ENCODE measurements around the gene GGA3.
A peak's percentile ranks its signal among the peaks of the same experiment; 100 is the strongest.
"Not testable (repeated sequence)": the region's sequence is repeated elsewhere in the genome, so short reads cannot be mapped to it uniquely, and the experiment has no call there.

Gene GGA3, protein sequence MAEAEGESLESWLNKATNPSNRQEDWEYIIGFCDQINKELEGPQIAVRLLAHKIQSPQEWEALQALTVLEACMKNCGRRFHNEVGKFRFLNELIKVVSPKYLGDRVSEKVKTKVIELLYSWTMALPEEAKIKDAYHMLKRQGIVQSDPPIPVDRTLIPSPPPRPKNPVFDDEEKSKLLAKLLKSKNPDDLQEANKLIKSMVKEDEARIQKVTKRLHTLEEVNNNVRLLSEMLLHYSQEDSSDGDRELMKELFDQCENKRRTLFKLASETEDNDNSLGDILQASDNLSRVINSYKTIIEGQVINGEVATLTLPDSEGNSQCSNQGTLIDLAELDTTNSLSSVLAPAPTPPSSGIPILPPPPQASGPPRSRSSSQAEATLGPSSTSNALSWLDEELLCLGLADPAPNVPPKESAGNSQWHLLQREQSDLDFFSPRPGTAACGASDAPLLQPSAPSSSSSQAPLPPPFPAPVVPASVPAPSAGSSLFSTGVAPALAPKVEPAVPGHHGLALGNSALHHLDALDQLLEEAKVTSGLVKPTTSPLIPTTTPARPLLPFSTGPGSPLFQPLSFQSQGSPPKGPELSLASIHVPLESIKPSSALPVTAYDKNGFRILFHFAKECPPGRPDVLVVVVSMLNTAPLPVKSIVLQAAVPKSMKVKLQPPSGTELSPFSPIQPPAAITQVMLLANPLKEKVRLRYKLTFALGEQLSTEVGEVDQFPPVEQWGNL

DNA sequence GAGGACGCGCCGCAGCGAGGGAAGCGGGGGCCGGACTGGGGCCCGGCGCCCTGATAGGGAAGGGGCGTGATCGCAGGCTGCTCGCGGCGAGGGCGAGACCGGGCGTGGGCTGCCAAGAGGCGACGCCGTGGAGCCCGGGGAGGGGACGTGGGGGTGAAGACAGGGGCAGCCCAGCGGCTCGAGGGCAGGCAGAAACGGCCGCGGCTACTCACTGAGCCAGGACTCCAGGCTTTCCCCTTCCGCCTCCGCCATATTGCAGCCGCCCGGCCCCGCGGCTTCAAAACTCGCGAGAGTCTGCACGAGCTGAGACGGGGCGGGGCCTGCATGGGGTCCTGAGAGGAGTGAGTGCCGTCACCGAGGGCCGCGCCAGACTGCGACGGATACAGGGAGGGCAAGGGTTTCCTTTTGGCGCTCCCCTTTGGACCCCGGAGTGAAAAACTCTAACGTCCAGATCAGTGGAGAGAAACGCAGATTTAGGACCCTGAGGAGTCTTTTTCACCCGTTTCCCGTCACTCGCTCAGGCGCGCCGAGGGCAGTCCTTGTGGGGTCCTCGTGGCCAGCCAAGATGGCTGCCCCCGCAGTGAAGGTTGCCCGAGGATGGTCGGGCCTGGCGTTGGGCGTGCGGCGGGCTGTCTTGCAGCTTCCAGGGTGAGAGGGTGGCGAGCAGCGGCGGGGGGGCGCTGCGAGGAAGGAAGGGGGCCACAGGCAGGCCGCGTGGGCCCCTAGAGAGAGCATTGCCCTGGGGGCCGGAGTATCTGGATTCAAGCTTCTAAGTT is at the start of gene GGA3, which contains the start of gene MRPS7:
TSS of gene GGA3 (minus strand) at position 271 of the 776 bp plus-strand sequence. CDS start at position 252, 19 bp downstream.
TSS of gene MRPS7 (plus strand) at position 544 of the 776 bp plus-strand sequence. CDS start at position 566, 22 bp downstream.
- DNase-seq: peak; percentile 96

DNA sequence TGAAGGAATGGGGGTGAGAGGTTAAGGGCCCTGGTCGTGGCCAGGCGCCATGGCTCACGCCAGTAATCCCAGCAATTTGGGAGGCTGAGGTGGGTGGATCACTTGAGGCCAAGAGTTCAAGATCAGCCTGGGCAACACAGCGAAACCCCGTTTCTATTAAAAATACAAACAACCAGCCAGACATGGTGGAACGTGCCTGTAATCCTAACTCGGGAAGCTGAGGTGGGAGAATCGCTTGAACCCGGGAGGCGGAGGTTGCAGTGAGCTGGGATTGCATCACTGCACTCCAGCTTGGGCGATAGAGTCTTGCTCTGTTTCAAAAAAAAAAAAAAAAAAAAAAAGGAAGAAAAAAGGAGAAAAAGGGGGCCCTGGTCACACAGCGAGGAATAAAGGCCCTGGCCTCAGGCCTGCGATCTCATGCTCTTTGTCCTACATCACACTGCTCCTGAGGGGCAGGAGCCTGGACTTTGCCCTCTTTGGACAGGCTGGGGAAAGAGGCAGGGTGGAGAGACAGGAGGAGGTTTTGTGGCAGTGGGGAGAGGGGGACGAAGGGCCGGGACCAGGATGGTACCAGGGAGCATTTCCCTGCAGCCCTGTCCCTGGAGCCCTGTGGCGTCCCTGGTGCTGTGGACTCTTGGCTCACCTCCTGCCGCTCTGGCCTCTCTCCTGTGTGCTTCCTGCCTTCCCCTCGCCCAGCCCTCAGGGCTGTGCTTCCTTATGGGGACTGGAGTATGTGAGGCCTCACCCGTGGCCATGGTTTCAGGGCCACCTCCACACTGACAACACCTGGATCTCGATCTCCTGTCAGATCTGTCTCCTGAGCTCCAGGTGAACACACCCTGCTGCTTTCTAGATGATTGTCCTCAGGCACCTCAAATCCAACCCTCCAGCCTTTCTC is 47.6 kb upstream of the GGA3 start:
- no peak for DNase-seq

DNA sequence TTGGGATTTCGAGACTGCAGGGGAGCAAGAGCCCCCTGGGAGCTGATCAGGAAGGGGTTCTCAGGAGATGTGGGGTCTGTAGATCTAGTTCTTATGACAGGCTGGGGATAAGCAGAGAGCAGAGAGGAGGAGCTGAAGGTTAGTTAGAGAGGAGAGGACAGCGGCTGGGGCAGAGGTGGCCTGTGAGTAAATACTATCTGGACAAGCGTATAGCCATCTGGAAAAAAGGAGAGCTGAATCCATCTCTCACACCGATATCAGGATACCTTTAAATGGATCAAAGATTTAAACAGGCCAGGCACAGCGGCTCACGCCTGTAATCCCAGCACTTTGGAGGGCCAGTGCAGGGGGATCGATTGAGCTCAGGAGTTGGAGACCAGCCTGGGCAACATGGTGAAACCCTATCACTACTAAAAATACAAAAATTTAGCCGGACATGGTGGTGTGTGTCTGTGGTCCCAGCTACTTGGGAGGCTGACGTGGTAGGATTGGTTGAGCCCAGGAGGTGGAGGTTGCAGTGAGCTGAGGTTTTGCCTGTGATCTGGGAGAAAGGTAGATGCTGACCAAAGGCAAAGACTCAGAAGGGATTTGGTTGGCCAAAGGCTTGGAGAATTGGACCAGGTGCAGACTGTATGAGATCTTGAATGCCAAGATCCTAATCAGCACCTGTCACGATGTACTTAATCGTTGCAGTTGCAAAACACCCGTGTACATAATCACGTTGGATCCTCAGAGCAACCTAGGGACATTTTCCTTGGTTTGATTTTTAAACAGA is 46.7 kb upstream of the GGA3 start:
- DNase-seq: no peak

DNA sequence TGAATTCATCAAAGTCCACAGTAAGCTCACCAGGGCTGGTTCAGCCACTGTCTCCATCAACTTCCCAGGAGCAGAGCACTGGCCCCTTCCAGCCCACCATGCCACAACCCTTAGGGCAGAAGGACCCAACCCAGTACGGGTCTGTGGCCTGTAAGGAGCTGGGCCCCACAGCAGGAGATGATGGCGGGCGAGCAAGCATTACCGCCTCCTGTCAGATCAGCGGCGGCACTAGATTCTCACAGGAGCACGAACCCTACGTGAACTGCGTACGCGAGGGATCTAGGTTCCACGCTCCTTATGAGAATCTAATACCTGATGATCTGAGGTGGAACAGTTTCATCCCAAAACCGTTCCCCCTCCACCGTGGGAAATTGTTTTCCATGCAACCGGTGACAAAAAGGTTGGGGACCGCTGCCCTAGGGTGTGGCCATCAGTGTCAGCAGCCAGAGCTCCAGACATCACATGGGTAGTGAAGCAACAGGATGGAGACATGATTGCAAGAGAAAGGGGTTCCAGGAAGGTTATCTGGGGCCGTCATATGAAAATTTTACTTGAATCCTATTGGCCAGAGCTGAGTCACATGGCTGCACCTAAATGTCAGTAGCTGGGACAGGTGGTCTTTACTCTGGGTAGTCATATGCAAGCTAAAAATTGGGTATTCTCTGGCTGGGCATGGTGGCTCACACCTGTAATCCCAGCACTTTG is 40.2 kb upstream of the GGA3 start:
- no peak for DNase-seq

DNA sequence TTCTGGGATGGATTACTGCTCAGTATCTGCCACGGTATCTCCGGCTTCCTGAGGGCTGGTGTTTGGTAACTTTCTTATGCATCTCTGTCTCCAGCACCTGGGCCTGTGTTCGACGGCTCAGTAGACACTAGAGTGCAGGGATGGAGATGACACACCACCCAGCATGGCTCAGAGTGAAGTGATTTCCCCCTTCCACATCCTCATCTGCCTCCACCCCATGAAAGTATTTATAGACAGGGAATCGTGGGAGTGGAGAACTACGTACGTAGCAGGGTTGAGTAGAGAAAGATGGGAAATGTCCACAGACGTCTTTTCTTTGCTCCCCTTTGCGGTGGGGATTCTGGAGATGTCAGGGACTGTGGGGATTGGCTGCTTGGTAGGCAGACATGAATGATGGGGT is 39.6 kb upstream of the GGA3 start:
- no peak for DNase-seq

DNA sequence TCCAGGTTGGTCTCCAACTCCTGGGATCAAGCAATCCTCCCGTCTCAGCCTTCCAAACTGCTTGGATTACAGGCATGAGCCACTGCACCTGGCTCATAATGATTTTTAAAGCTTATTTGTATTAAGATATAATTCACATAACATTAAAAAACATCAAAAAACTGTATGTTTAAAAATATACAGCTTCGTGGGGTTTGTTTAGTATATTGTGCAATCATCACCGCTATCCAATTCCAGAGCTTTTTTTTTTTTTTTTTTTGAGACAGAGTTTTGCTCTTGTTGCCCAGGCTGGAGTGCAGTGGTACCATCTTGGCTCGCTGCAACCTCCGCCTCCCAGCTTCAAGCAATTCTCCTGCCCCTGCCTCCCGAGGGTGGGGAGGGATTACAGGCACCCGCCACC is 38.9 kb upstream of the GGA3 start:
- DNase-seq: no peak

DNA sequence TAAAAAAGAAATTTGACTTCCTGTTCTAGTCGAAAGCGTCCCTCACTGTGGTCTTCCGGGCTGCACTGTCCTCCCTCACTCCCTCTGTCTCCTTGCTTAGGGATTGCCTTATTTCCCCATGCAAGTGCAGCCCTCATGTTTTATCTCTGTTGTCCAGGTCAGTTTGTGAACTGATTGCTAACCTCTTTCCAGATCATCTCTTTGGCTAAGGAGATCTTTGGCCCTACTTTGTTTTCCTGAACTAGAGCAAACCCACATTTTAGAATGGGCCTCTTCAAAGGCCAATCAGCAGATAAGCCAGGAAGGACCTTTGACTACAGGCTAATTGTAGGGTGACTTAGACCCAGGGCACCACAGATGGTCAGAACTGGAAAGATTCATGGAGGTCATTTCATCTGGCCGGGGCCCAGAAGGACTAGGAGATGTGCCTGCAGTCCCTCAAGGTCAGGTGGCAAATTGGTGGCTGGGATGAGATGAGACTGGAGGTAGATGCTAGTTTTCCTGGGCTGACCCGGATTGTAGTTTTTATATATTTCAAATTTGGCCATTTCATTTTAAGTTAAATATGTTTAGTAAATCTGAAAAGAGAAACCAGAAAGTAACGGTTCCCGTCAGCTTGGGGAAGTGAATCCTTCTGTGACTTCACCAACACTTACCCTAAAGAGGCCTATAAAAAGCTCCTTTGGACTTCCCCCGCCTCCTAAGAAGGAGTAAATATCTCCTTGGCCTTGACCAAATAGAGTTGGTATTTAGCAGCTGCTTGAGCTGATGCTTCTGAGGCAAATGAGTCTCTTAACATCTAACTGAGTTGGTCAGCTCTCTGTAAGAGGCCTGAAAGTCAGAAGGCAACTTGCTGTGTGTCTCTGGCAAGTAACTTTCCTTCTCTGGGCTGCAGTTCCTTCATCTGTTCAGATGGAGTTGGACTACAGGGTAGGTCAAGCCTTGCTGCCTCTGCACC is 34.1 kb upstream of the GGA3 start:
- DNase-seq: peak; percentile 43

DNA sequence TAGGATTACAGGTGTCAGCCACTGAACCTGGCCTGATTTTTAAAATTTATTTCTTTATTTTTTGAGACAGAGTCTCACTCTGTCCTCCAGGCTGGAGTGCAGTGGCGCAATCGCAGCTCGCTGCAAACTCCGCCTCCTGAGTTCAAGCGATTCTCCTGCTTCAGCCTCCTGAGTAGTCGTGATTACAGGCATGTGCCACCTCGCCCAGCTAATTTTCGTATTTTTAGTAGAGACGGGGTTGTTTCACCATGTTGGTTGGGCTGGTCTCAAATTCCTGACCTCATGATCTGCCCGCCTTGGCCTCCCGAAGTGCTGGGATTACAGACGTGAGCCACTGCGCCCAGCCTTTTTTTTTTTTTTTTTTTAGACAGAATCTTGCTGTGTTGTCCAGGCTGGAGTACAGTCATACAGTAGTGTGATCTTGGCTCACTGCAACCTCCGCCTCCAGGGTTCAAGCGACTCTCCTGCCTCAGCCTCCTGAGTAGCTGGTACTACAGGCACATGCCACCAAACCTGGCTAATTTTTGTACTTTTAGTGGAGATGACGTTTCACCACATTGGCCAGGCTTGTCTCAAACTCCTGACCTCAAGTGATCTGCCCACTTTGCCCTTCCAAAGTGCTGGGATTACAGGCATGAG is 31.5 kb upstream of the GGA3 start:
- not testable (repeated sequence) for DNase-seq

DNA sequence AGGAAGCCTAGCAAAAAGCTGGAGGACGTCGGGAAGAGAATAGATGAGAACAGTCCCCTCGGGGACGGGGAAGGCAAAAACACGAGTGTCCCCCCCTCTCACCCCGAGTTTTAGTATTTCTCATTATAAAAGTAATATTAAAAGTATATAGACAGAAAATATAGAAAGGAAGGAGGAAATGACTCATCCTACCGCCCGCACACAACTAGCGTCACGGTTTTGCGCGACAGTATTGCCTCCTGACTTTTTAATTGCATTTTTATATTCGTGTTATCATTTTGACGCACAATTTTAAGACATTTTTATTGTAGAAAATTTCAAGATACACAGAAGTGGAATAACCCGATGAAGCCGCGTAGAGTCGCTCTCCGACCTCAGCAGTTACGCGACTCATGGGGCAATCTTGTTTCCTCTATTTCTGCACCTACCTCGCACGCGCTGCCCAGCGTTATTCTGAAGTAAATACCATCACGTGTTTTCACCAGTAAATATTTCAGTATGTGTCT is 28.5 kb upstream of the GGA3 start:
- peak; percentile 75 for DNase-seq

DNA sequence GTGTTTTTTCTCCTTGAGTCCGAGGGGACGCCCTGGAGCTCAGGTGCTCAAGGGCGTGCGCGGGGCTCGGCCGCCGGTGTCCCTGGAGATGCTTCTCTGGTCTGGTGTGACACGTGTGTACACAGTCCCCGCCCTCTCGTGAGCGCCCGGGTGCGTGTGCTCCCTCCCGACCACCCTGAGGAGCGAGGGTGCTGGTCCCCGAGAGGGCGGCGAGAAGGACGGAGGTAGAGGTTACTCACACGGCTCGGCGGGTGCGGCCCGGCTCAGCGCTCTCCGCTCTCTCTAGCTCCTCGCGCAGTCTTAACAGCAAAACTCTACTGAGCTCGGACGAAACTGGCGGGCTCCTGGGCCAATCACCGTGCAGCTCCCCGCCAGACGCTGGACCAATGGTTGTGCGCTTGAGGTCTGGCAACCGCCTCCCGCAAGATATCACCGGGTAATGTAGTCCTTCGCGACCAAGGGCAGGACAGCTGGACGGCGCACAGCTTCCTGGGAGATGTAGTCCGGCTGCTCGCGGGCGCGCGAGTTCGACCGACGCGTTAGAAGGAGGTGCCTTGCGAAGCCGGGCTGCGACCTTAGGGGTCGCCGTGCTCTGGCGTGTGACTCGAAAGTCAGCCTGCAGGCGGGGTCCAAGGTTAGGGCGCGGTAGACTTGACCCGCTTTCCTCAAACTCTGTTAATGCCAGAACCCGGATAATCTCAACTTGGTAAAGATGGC is 27.9 kb upstream of the GGA3 start, which contains the start of gene SLC25A19:
TSS of gene SLC25A19 (minus strand) at position 319 of the 717 bp plus-strand sequence. CDS start 2,669 bp downstream, outside the sequence.
- DNase-seq: peak; percentile 97

DNA sequence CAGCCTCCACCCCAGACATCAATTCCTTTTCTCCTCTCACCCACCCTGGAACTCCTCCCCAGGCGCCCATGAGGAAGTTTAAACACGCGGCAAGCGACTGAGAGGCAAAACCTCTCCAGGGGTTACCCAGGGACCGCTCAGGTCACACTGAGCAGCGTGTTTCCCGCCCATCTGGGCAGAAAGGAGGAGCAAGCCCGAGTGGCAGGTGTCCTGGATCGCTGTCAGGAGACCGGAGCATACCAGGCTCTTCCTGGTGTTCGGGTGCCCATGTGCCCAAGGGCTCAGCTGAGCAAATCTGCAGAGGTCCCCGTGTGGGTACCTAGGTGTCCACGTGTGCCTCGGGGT is 27.3 kb upstream of the GGA3 start:
- peak; percentile 56 for DNase-seq

DNA sequence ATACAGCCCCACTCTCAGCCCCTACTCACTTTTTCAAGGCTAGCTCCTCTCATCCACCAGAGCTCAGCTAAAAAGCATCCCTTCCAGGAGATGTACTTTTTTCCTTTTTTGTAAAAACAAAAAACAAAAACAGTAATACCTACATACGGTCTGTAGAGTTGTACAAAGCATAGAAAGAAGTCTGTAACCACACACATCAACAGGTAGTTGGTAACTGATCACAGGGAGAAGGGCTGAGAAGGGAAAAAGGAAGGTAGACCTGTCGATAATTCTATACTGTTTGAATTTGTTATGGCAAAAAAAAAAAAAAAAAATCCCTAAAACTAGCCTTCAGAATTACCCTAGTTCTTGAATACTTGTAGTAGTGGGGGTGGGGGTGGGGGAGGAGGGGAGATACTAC is 27.0 kb upstream of the GGA3 start:
- no peak for DNase-seq

DNA sequence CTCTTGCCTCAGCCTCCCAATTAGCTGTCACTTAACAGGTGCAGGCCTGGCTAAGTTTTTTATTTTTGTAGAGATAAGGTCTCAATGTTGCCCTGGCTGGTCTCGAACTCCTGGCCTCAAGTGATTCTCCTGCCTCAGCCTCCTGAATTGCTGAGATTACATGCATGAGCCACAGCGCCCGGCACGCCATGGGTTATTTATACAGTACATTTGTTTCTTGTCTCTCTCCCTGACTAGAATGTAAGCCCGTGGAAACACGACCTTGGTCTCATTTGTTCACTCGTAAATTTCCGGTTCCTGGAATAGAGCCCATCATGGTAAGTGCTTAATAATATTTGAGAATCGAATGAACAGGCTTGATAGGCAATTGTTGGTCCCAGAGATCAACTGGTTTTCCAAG is 25.8 kb upstream of the GGA3 start:
- no peak for DNase-seq

DNA sequence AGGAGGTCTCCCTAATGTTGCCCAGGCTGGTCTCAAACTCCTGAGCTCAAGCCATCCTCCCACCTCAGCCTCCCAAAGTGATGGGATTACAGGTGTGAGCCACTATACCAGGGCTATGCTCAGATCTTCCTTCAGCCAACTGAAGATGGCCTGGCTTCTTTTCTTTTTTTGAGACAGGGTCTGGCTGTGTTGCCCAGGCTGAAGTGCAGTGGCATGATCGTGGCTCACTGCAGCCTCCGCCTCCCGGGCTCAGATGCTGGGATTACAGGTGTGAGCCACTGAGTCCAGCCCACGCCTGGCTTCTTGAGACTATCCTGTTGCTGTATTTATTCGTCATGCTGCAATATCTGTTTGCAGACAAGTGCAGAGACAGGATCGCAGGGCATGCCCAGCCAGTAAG is 23.7 kb upstream of the GGA3 start:
- no peak for DNase-seq

DNA sequence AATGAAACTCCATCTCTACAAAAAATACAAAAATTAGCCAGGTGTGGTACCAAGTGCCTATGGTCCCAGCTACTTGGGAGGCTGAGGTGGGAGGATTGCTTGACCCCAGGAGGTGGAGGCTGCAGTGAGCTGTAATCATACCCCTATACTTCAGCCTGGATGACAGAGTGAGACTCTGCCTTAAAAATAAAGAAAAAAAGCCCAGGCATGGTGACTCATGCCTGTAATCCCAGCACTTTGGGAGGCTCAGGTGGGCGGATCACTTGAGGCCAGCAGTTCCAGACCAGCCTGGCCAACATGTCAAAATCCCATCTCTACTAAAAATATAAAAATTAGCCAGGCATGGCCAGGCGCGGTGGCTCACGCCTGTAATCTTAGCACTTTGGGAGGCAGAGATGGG is 18.8 kb upstream of the GGA3 start:
- DNase-seq: not testable (repeated sequence)

DNA sequence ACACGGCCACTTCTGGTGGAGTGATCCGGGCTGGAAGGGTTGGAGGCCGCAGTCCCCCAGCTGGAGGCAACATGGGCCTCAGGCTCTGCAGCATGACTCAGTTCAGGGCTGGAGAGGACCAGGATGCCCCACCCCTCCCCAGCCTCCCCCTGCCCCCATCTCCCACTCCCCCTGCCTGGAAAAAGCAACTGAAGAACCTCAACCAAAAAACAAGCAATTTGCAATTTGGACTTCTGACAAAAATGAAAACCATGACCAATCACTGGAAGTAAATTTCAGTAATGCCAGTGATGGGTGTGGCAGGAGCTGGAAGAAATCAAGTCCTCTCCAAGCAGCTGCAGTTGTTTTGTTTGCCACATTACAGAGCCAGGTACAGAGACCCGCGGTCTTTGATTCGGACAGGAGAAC is 16.3 kb upstream of the GGA3 start:
- no peak for DNase-seq

DNA sequence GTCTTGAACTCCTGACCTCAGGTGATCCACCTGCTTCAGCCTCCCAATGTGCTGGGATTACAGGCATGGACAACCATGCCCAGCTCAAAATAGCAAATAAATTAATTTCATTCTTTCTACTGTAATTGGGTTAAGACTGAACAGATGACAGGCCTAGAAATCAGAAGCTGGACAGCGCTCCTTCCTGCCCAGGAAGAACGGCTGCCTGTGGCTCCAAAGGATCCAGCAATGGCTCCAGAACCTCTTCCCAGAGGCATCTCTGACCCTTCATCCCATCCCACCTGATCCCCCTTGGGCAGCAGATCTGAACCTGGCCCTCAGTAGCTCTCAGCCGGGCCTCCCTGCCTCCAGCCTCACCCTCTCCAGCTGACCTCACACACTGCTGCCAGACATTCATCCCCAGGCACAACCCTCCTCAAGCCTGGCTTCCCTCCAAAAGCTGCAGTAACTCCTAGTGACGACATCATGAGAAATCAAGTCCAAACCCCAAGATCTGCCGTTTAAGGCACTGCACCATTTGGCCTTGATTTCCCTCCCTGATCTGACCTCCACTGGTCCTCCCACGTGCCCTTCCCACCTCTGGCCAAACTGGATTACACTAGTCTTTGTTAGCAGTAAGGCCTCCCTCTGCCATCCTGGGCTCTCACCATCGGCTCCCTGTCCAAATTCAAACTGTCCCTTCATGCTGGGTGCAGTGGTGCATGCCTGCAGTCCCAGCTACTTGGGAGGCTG is 12.7 kb upstream of the GGA3 start:
- no peak for DNase-seq

DNA sequence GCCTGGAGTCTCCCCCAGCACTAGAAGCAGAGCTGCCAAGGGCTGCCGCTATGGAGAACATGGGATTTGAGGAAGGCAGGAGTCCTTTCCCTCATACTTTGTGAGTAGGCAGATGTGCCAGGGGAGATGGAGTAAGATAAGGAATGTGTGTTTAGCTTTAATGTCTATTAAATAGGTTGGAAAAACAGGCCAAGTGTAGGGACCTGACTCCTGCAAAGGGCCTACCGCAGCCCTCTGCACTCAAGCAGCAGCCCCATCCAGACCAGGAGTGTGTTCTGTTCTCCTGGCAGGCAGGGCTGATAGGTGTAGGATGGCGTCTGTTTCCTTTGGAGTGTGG is 11.4 kb upstream of the GGA3 start:
- DNase-seq: no peak
